Astrocyte (in vitro differentiated cells and primary cell): ENCODE data around the gene CYSTM1. TPM values are rescaled to one million over a fixed set of nuclear protein-coding genes. Genes with fewer than 3 reads are reported as not detected.
A peak's percentile ranks its signal among the peaks of the same experiment; 100 is the strongest.

Source experiments
- DNase-seq: peaks from one replicate; pipeline ENCODE4 v3.0.0-alpha.2; 2010; ENCODE audit warnings: low read depth
- FAIRE-seq: peaks from 2 replicates; lab custom pipeline; 2011; peaks lifted over from hg19 to GRCh38; lab: Jason Lieb, UNC
- H2AFZ ChIP-seq: 2 replicates; pipeline ENCODE4 v1.6.0; 2012; ENCODE audit warnings: low read depth, low read length, inconsistent platforms
- H3K27ac ChIP-seq: 2 replicates; pipeline ENCODE4 v1.5.1; 2011; ENCODE audit warnings: low read depth, low read length, inconsistent platforms
- H3K27me3 ChIP-seq: 2 replicates; pipeline ENCODE4 v1.6.0; 2011; ENCODE audit warnings: low read length, inconsistent platforms; ENCODE audit not compliant: insufficient read depth
- H3K36me3 ChIP-seq: 2 replicates; pipeline ENCODE4 v1.5.1; 2011; ENCODE audit warnings: low read length, inconsistent platforms; ENCODE audit not compliant: insufficient read depth
- H3K4me1 ChIP-seq: 2 replicates; pipeline ENCODE4 v1.5.1; 2011; ENCODE audit warnings: low read length, inconsistent platforms; ENCODE audit not compliant: insufficient read depth
- H3K4me2 ChIP-seq: 2 replicates; pipeline ENCODE4 v1.6.0; 2012; ENCODE audit warnings: low read length, inconsistent platforms
- H3K4me3 ChIP-seq: 2 replicates; pipeline ENCODE4 v1.5.1; 2011; ENCODE audit warnings: low read depth, mild to moderate bottlenecking, low read length, inconsistent platforms; ENCODE audit not compliant: insufficient read depth
- H3K79me2 ChIP-seq: 2 replicates; pipeline ENCODE4 v1.6.0; 2012; ENCODE audit warnings: mild to moderate bottlenecking, low read length, inconsistent platforms; ENCODE audit not compliant: insufficient read depth
- H3K9ac ChIP-seq: 2 replicates; pipeline ENCODE4 v1.6.0; 2012; ENCODE audit warnings: mild to moderate bottlenecking, low read length, inconsistent platforms
- H3K9me3 ChIP-seq: 2 replicates; pipeline ENCODE4 v1.5.1; 2012; ENCODE audit warnings: low read depth, mild to moderate bottlenecking, low read length, inconsistent platforms; ENCODE audit not compliant: insufficient read depth
- H4K20me1 ChIP-seq: 2 replicates; pipeline ENCODE4 v1.6.0; 2012; ENCODE audit warnings: low read length, inconsistent platforms; ENCODE audit not compliant: insufficient read depth
- H3K27ac Mint-ChIP-seq: one replicate; pipeline ENCODE4 v1.8.0; 2021; ENCODE audit warnings: mild to moderate bottlenecking, mixed read lengths; ENCODE audit not compliant: unreplicated experiment
- H3K27me3 Mint-ChIP-seq: one replicate; pipeline ENCODE4 v1.8.0; 2021; ENCODE audit warnings: low read depth, mixed read lengths; ENCODE audit not compliant: unreplicated experiment
- H3K36me3 Mint-ChIP-seq: one replicate; pipeline ENCODE4 v1.8.0; 2021; ENCODE audit warnings: low read depth, mixed read lengths; ENCODE audit not compliant: unreplicated experiment
- H3K4me1 Mint-ChIP-seq: one replicate; pipeline ENCODE4 v1.8.0; 2021; ENCODE audit warnings: low read depth, mixed read lengths; ENCODE audit not compliant: unreplicated experiment
- H3K4me3 Mint-ChIP-seq: one replicate; pipeline ENCODE4 v1.8.0; 2021; ENCODE audit warnings: mild to moderate bottlenecking, moderate library complexity, mixed read lengths; ENCODE audit not compliant: unreplicated experiment
- H3K9me3 Mint-ChIP-seq: one replicate; pipeline ENCODE4 v1.8.0; 2021; ENCODE audit warnings: mild to moderate bottlenecking, mixed read lengths; ENCODE audit not compliant: unreplicated experiment
- EZH2 ChIP-seq: IDR thresholded peaks from 2 replicates; pipeline ENCODE4 v1.6.1; 2012; ENCODE audit warnings: mild to moderate bottlenecking, low read length, inconsistent platforms; ENCODE audit not compliant: insufficient read depth
- total RNA-seq: library from RNA; stranded (reverse); gene quantifications from 2 replicates; pipeline ENCODE4 v1.2.1, GENCODE V29; 2021
- TF ChIP-seq, protein P1 (sequence below): IDR thresholded peaks from 2 replicates; pipeline ENCODE4 v1.5.1; 2011; ENCODE audit warnings: low read depth, mild to moderate bottlenecking, inconsistent platforms, low read length, moderate library complexity; ENCODE audit not compliant: insufficient read depth

The CYSTM1 gene
- total RNA-seq, 1 donor from 2014 or later = 46.3 TPM

DNA sequence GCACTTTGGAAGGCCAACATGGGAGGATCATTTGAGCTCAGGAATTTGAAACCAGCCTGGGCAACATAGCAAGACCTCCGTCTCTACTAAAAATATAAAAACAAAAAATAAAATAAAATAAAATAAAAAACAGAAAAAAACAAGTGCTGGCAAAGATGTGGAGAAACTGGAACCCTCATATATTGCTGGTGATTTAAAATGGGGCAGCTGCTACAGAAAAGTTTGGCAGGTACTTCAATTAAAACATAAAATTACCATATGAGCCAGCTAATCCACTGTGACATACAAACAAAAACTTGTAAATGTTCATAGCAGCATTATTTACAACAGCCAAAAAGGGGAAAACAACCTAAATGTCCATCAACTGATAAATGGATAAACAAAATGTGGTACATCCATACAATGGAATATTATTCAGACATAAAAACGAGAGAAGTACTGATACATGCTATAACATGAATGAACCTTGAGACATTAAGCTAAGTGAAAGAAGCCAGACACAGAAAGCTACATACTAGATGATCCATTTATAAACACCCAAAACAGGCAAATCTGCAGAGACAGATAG is 85.2 kb downstream of the CYSTM1 start:
- no peaks in the 10 kb centered on the region for H3K27me3 ChIP-seq
- H3K27ac Mint-ChIP-seq = no peak overlapping the region
- H3K4me2 ChIP-seq = no peak overlapping the region
- H3K36me3 ChIP-seq = no peaks in the 10 kb centered on the region
- no peak for DNase-seq
- peaks cover 55% of the 10 kb centered on the region for H3K4me1 Mint-ChIP-seq
- no peaks in the 10 kb centered on the region for H3K27me3 Mint-ChIP-seq
- H3K9me3 Mint-ChIP-seq = no peaks in the 10 kb centered on the region
- H3K4me3 ChIP-seq = no peak overlapping the region
- no peak for FAIRE-seq
- H3K4me3 Mint-ChIP-seq = no peak overlapping the region
- H3K27ac ChIP-seq = no peak overlapping the region
- peaks cover 5% of the 10 kb centered on the region for H3K36me3 Mint-ChIP-seq
- no peaks in the 10 kb centered on the region for H3K9me3 ChIP-seq
- no peak overlapping the region for H2AFZ ChIP-seq
- peaks cover 84% of the 10 kb centered on the region for H3K79me2 ChIP-seq
- H4K20me1 ChIP-seq = peaks cover 30% of the 10 kb centered on the region
- no peak overlapping the region for H3K9ac ChIP-seq
- H3K4me1 ChIP-seq = peaks cover 29% of the 10 kb centered on the region
- TF ChIP-seq, protein P1, sequence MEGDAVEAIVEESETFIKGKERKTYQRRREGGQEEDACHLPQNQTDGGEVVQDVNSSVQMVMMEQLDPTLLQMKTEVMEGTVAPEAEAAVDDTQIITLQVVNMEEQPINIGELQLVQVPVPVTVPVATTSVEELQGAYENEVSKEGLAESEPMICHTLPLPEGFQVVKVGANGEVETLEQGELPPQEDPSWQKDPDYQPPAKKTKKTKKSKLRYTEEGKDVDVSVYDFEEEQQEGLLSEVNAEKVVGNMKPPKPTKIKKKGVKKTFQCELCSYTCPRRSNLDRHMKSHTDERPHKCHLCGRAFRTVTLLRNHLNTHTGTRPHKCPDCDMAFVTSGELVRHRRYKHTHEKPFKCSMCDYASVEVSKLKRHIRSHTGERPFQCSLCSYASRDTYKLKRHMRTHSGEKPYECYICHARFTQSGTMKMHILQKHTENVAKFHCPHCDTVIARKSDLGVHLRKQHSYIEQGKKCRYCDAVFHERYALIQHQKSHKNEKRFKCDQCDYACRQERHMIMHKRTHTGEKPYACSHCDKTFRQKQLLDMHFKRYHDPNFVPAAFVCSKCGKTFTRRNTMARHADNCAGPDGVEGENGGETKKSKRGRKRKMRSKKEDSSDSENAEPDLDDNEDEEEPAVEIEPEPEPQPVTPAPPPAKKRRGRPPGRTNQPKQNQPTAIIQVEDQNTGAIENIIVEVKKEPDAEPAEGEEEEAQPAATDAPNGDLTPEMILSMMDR = no peak
- no peak for TF ChIP-seq EZH2

DNA sequence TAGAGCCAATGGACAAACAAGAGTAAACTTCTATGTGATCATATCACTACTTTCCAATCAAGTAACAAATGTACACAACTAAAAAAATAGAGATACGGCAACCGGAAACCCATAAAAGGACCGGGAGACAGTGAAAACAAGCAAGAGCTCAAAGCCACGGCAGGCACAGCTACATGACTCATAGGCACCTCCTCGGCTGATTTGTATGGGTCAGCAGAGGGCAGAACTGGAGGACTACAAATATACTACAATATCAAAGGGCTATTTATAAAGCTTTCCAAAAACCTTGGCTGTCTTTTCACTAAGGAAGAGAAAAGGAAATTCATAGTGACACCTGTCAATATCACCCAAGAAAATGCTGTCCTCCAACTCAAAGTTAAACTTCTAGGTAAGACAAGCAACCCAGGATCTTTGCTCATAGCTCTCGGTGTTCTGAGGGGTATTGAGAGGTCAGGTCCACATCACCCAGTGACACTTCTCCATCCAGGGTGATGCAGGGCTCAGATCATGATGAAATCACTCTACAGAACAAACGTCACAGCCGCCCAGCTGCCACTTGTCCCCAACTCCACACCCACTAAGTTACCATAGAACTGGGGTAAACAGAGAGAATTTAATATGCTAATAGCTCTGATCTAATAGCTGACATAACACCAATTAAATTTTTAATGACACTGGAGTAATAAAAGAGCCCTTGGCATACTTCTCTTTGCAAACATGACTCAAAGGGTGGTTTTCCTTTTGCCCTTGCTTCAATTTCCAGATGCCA is 86.6 kb downstream of the CYSTM1 start:
- peak overlapping the region; percentile 65 for H3K4me2 ChIP-seq
- peak overlapping the region; percentile 35 for H3K9ac ChIP-seq
- H3K9me3 ChIP-seq = no peaks in the 10 kb centered on the region
- peaks cover 85% of the 10 kb centered on the region for H3K79me2 ChIP-seq
- Mint-ChIP-seq H3K27me3 (no peaks in the 10 kb centered on the region), H3K4me1 (peaks cover 69% of the 10 kb centered on the region), H3K4me3 (no peak overlapping the region), H3K9me3 (no peaks in the 10 kb centered on the region), H3K27ac (peak overlapping the region; percentile 91), H3K36me3 (peaks cover 6% of the 10 kb centered on the region)
- no peak overlapping the region for H2AFZ ChIP-seq
- FAIRE-seq (peak; percentile 71), DNase-seq (peak; percentile 85)
- no peaks in the 10 kb centered on the region for H3K27me3 ChIP-seq
- peak overlapping the region; percentile 74 for H3K27ac ChIP-seq
- H3K36me3 ChIP-seq = no peaks in the 10 kb centered on the region
- H3K4me1 ChIP-seq = peaks cover 29% of the 10 kb centered on the region
- TF ChIP-seq, protein P1 = no peak
- TF ChIP-seq EZH2 = no peak
- H3K4me3 ChIP-seq = no peak overlapping the region
- peaks cover 44% of the 10 kb centered on the region for H4K20me1 ChIP-seq

DNA sequence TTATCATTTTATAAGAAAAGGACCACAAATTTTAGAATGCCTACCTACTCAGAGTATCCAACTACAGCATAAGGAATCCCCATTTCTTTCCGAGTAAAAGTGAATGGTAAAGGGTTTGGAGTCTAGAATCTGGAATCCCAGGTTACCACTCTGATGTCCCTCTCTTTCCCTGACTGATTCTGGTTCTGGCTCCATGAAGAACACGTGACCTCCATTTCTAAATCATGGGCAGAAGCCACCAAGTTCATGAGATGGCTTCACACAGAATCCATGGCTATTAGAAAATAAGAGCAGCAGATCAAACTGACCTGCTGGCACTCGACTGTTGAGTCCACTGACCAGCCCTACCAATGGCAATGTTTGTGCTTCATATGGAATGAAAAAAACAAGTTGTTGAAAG is 87.2 kb downstream of the CYSTM1 start:
- H3K9ac ChIP-seq = no peak overlapping the region
- no peaks in the 10 kb centered on the region for H3K36me3 ChIP-seq
- peaks cover 49% of the 10 kb centered on the region for H4K20me1 ChIP-seq
- H3K4me2 ChIP-seq = peak overlapping the region; percentile 65
- DNase-seq = no peak
- TF ChIP-seq EZH2 = no peak
- TF ChIP-seq, protein P1 = no peak
- peaks cover 29% of the 10 kb centered on the region for H3K4me1 ChIP-seq
- H3K4me1 Mint-ChIP-seq = peaks cover 72% of the 10 kb centered on the region
- H3K36me3 Mint-ChIP-seq = peaks cover 6% of the 10 kb centered on the region
- no peaks in the 10 kb centered on the region for H3K9me3 Mint-ChIP-seq
- H3K4me3 Mint-ChIP-seq = no peak overlapping the region
- H2AFZ ChIP-seq = no peak overlapping the region
- no peaks in the 10 kb centered on the region for H3K27me3 Mint-ChIP-seq
- peak overlapping the region; percentile 74 for H3K27ac ChIP-seq
- H3K27me3 ChIP-seq = no peaks in the 10 kb centered on the region
- no peaks in the 10 kb centered on the region for H3K9me3 ChIP-seq
- no peak for FAIRE-seq
- H3K27ac Mint-ChIP-seq = peak overlapping the region; percentile 20
- peaks cover 86% of the 10 kb centered on the region for H3K79me2 ChIP-seq
- H3K4me3 ChIP-seq = no peak overlapping the region
